Right lung (tissue), 5 donors: Measurements from ENCODE around the gene APOC3. TPM values are rescaled to one million over a fixed set of nuclear protein-coding genes. Genes with fewer than 3 reads are reported as not detected.
"Not testable (repeated sequence)": the region's sequence is repeated elsewhere in the genome, so short reads cannot be mapped to it uniquely, and the experiment has no call there.

Experiments used
- DNase-seq, 2 donors: peaks; one replicate each; pipeline ENCODE4 v3.0.0-alpha.2; 2013
- polyA plus RNA-seq, 5 donors: library from polyadenylated mRNA; unstranded; fragments of 120-200 nt; gene quantifications; one replicate each; pipeline versions ENCODE4 v1.2.1 to v1.2.3, GENCODE V29; 2013; ENCODE audit warnings: inconsistent platforms in 1 of 5, low replicate concordance in 1 of 5; ENCODE audit not compliant: insufficient read length in 5 of 5, insufficient read depth in 1 of 5

APOC3 gene
- polyA plus RNA-seq, 5 donors, result 0.33 to 9.0 TPM; not detected in 3

- DNase-seq, result no peak
Measured at GRCh38 chr11:116800610-116801009, 29.1 kb upstream of the APOC3 start.

GRCh38 chr11:116801662-116802061 lies 28.0 kb upstream of the APOC3 start:
- DNase-seq, result not testable (repeated sequence)

- no peak for DNase-seq
Measured at GRCh38 chr11:116804001-116804400, 25.7 kb upstream of the APOC3 start.

GRCh38 chr11:116807601-116808261 lies 22.0 kb upstream of the APOC3 start:
- no peak for DNase-seq

- no peak for DNase-seq
Measured at GRCh38 chr11:116808262-116809175, 21.2 kb upstream of the APOC3 start.

- no peak for DNase-seq
Measured at GRCh38 chr11:116811194-116811593, 18.5 kb upstream of the APOC3 start.

- DNase-seq, result no peak
Measured at GRCh38 chr11:116812109-116812508, 17.6 kb upstream of the APOC3 start.

GRCh38 chr11:116813170-116813569 lies 16.5 kb upstream of the APOC3 start:
- DNase-seq, result no peak

- DNase-seq, result no peak
Measured at GRCh38 chr11:116813781-116814471, 15.8 kb upstream of the APOC3 start.

- no peak for DNase-seq
Measured at GRCh38 chr11:116814502-116814901, 15.2 kb upstream of the APOC3 start.

GRCh38 chr11:116819049-116819448 lies 10.7 kb upstream of the APOC3 start:
- DNase-seq, result no peak

- DNase-seq, result no peak
Measured at GRCh38 chr11:116821050-116821918, 8.4 kb upstream of the APOC3 start.

GRCh38 chr11:116822575-116822974 lies 7.1 kb upstream of the APOC3 start:
- no peak for DNase-seq

GRCh38 chr11:116823031-116823843 lies 6.5 kb upstream of the APOC3 start, which contains the start of gene APOA4:
Gene APOA4, minus strand, starts transcription at chr11:116823304. Its CDS starts 113 bp downstream, at chr11:116823191.
- no peak for DNase-seq

GRCh38 chr11:116825434-116825833 lies 4.3 kb upstream of the APOC3 start:
- no peak for DNase-seq

- DNase-seq, result no peak
Measured at GRCh38 chr11:116825854-116826750, 3.6 kb upstream of the APOC3 start.

- DNase-seq, result no peak
Measured at GRCh38 chr11:116826751-116827431, 2.8 kb upstream of the APOC3 start.

- no peak for DNase-seq
Measured at GRCh38 chr11:116827461-116827860, 2.2 kb upstream of the APOC3 start.
